Osteoblast (primary cell): ENCODE data around the gene VSTM2B. TPM values are rescaled to one million over a fixed set of nuclear protein-coding genes. Genes with fewer than 3 reads are reported as not detected.

ENCODE experiments used
- DNase-seq: peaks from one replicate; pipeline ENCODE4 v3.0.0; 2011; ENCODE audit warnings: low spot score, mixed read lengths; ENCODE audit not compliant: insufficient read length; ENCODE audit errors: missing footprints
- H2AFZ ChIP-seq: 2 replicates; pipeline ENCODE4 v1.6.0; 2011; ENCODE audit warnings: mild to moderate bottlenecking, low read length
- H3K27ac ChIP-seq: 2 replicates; pipeline ENCODE4 v1.5.1; 2011; ENCODE audit warnings: mild to moderate bottlenecking, low read depth, low read length, moderate library complexity
- H3K27me3 ChIP-seq: 2 replicates; pipeline ENCODE4 v1.6.0; 2012; ENCODE audit warnings: mild to moderate bottlenecking, control low read depth, inconsistent platforms, low read length, moderate library complexity; ENCODE audit not compliant: insufficient read depth
- H3K36me3 ChIP-seq: 2 replicates; pipeline ENCODE4 v1.5.1; 2011; ENCODE audit warnings: mild to moderate bottlenecking, low read length, control low read depth, moderate library complexity; ENCODE audit not compliant: insufficient read depth
- H3K4me1 ChIP-seq: 2 replicates; pipeline ENCODE4 v1.5.1; 2011; ENCODE audit warnings: mild to moderate bottlenecking, low read length, control low read depth, moderate library complexity; ENCODE audit not compliant: insufficient read depth
- H3K4me2 ChIP-seq: 2 replicates; pipeline ENCODE4 v1.6.0; 2011; ENCODE audit warnings: mild to moderate bottlenecking, low read length; ENCODE audit not compliant: insufficient read depth
- H3K4me3 ChIP-seq: fragments of 200-600 bp; sonication (generic); 3 replicates; pipeline ENCODE4 v1.5.1; 2012; ENCODE audit warnings: mild to moderate bottlenecking, low read length, inconsistent platforms; ENCODE audit not compliant: insufficient read depth
- H3K79me2 ChIP-seq: 2 replicates; pipeline ENCODE4 v1.6.0; 2012; ENCODE audit warnings: mild to moderate bottlenecking, low read length, control low read depth, inconsistent platforms; ENCODE audit not compliant: insufficient read depth
- H3K9me3 ChIP-seq: 2 replicates; pipeline ENCODE4 v1.5.1; 2011; ENCODE audit warnings: low read depth, low read length, control low read depth
- H4K20me1 ChIP-seq: 2 replicates; pipeline ENCODE4 v1.6.0; 2012; ENCODE audit warnings: mild to moderate bottlenecking, low read length, control low read depth; ENCODE audit not compliant: insufficient read depth
- CTCF ChIP-seq: IDR thresholded peaks from 2 replicates; pipeline ENCODE4 v1.5.1; 2011; ENCODE audit warnings: mild to moderate bottlenecking, low read depth, low read length, moderate library complexity; ENCODE audit errors: extremely low read depth
- total RNA-seq: library from RNA; depleted of rRNA; stranded (reverse); fragments of >200 nt; gene quantifications from 2 replicates; pipeline ENCODE4 v1.2.3, GENCODE V29; 2012

The VSTM2B gene
- total RNA-seq, 1 donor: not detected

- TF ChIP-seq CTCF: no peak
- H3K36me3 ChIP-seq: no peaks in the 10 kb centered on the region
- H3K79me2 ChIP-seq: no peaks in the 10 kb centered on the region
- H3K9me3 ChIP-seq: no peaks in the 10 kb centered on the region
- no peak overlapping the region for H3K4me2 ChIP-seq
- no peak for DNase-seq
- H2AFZ ChIP-seq: no peak overlapping the region
- no peaks in the 10 kb centered on the region for H4K20me1 ChIP-seq
- H3K4me3 ChIP-seq: no peak overlapping the region
- peaks cover 48% of the 10 kb centered on the region for H3K27me3 ChIP-seq
- no peak overlapping the region for H3K27ac ChIP-seq
- no peaks in the 10 kb centered on the region for H3K4me1 ChIP-seq
Observed at GRCh38 chr19:29526730-29527499, 1.1 kb downstream of the VSTM2B start.

- TF ChIP-seq CTCF: no peak
- Histone ChIP-seq H3K4me1 (no peaks in the 10 kb centered on the region), H3K36me3 (no peaks in the 10 kb centered on the region), H3K9me3 (no peaks in the 10 kb centered on the region), H3K4me2 (peak overlapping the region; percentile 58), H4K20me1 (no peaks in the 10 kb centered on the region), H3K27me3 (peaks cover 48% of the 10 kb centered on the region), H3K4me3 (peak overlapping the region; percentile 35), H2AFZ (peak overlapping the region; percentile 22), H3K27ac (no peak overlapping the region), H3K79me2 (no peaks in the 10 kb centered on the region)
- peak; percentile 88 for DNase-seq
Observed at GRCh38 chr19:29527500-29528328, 1.9 kb downstream of the VSTM2B start.

GRCh38 chr19:29528350-29528945 is 2.7 kb downstream of the VSTM2B start:
- H3K4me3 ChIP-seq: peak overlapping the region; percentile 35

More at GRCh38 chr19:29528350-29528945, 2.7 kb downstream of the VSTM2B start:
- Histone ChIP-seq H2AFZ (peak overlapping the region; percentile 22), H4K20me1 (no peaks in the 10 kb centered on the region), H3K27ac (no peak overlapping the region), H3K9me3 (no peaks in the 10 kb centered on the region), H3K79me2 (no peaks in the 10 kb centered on the region), H3K27me3 (peaks cover 48% of the 10 kb centered on the region), H3K36me3 (no peaks in the 10 kb centered on the region), H3K4me1 (no peaks in the 10 kb centered on the region), H3K4me2 (peak overlapping the region; percentile 58)
- peak; percentile 62 for TF ChIP-seq CTCF
- DNase-seq: peak; percentile 100
